GM23338 (cell line): Measurements from ENCODE around the gene LRP1B. TPM values are rescaled to one million over a fixed set of nuclear protein-coding genes. Genes with fewer than 3 reads are reported as not detected.

ENCODE experiments used
- ATAC-seq: fragments of 200-7000 bp; cut with Tn5 transposase; 3 replicates; pipeline ENCODE4 v1.9.1; 2020
- DNase-seq: peaks from one replicate; pipeline ENCODE4 v3.0.0-alpha.2; 2015; ENCODE audit warnings: low spot score
- H2AFZ ChIP-seq: fragments of 200-600 bp; sonication (generic); 2 replicates; pipeline ENCODE4 v1.8.0; 2016; ENCODE audit warnings: antibody characterized with exemption, mild to moderate bottlenecking, moderate library complexity
- H3F3A ChIP-seq: fragments of 200-600 bp; sonication (generic); replicated peaks from 2 replicates; pipeline ENCODE4 v1.8.0; 2017; ENCODE audit warnings: antibody characterized with exemption, mixed run types, low read depth
- H3K27ac ChIP-seq: fragments of 200-600 bp; sonication (generic); 2 replicates; pipeline ENCODE4 v1.6.1; 2016; ENCODE audit warnings: low read depth
- H3K27me3 ChIP-seq: fragments of 200-600 bp; sonication (generic); 2 replicates; pipeline ENCODE4 v1.8.0; 2016; ENCODE audit warnings: mild to moderate bottlenecking, mixed run types, moderate library complexity; ENCODE audit not compliant: insufficient read depth
- H3K36me3 ChIP-seq: fragments of 200-600 bp; sonication (generic); 2 replicates; pipeline ENCODE4 v1.8.0; 2016; ENCODE audit warnings: mild to moderate bottlenecking; ENCODE audit not compliant: insufficient read depth
- H3K4me1 ChIP-seq: fragments of 200-600 bp; sonication (generic); 2 replicates; pipeline ENCODE4 v1.8.0; 2016; ENCODE audit warnings: mild to moderate bottlenecking, moderate library complexity; ENCODE audit not compliant: insufficient read depth
- H3K4me2 ChIP-seq: fragments of 200-600 bp; sonication (generic); 2 replicates; pipeline ENCODE4 v1.7.1; 2017; ENCODE audit warnings: mixed run types
- H3K4me3 ChIP-seq: fragments of 200-600 bp; sonication (generic); 2 replicates; pipeline ENCODE4 v1.6.1; 2016; ENCODE audit warnings: mixed run types
- H3K79me2 ChIP-seq: fragments of 200-600 bp; sonication (generic); replicated peaks from 2 replicates; pipeline ENCODE4 v1.8.0; 2017; ENCODE audit warnings: mild to moderate bottlenecking; ENCODE audit not compliant: insufficient read depth
- H3K9me2 ChIP-seq: fragments of 200-600 bp; sonication (generic); 2 replicates; pipeline ENCODE4 v1.8.0; 2017; ENCODE audit not compliant: insufficient read depth
- H4K20me1 ChIP-seq: fragments of 200-600 bp; sonication (generic); replicated peaks from 2 replicates; pipeline ENCODE4 v1.8.0; 2017; ENCODE audit warnings: mild to moderate bottlenecking; ENCODE audit not compliant: insufficient read depth
- H3K27ac Mint-ChIP-seq: 2 replicates; pipeline ENCODE4 v1.8.0; 2020; ENCODE audit warnings: inconsistent platforms, mild to moderate bottlenecking, moderate library complexity, mixed read lengths
- H3K27me3 Mint-ChIP-seq: 3 replicates; pipeline ENCODE4 v1.8.0; 2022; ENCODE audit warnings: low read depth, mild to moderate bottlenecking, moderate library complexity, mixed read lengths, inconsistent platforms; ENCODE audit not compliant: insufficient read depth, poor library complexity
- H3K36me3 Mint-ChIP-seq: 3 replicates; pipeline ENCODE4 v1.8.0; 2021; ENCODE audit warnings: low read depth, mild to moderate bottlenecking, inconsistent platforms, moderate library complexity, mixed read lengths
- H3K4me1 Mint-ChIP-seq: 3 replicates; pipeline ENCODE4 v1.8.0; 2020; ENCODE audit warnings: mild to moderate bottlenecking, inconsistent platforms, mixed read lengths
- H3K4me3 Mint-ChIP-seq: 3 replicates; pipeline ENCODE4 v1.8.0; 2021; ENCODE audit warnings: moderate library complexity, mild to moderate bottlenecking, inconsistent platforms, mixed read lengths
- H3K9me3 Mint-ChIP-seq: 3 replicates; pipeline ENCODE4 v1.8.0; 2020; ENCODE audit warnings: moderate library complexity, mild to moderate bottlenecking, inconsistent platforms, mixed read lengths
- CREB1 ChIP-seq: fragments of 250-450 bp; sonication (Bioruptor Pico); IDR thresholded peaks from 2 replicates; pipeline ENCODE4 v1.5.0; 2020; ENCODE audit warnings: low read depth, mild to moderate bottlenecking, moderate library complexity
- EZH2 ChIP-seq: fragments of 200-600 bp; sonication (generic); IDR thresholded peaks from one replicate; pipeline ENCODE4 v1.8.0; 2017; ENCODE audit warnings: antibody characterized with exemption, mild to moderate bottlenecking, low read depth; ENCODE audit not compliant: unreplicated experiment
- EZH2phosphoT487 ChIP-seq: fragments of 200-600 bp; sonication (generic); IDR thresholded peaks from one replicate; pipeline ENCODE4 v1.8.1; 2018; ENCODE audit warnings: antibody characterized with exemption; ENCODE audit not compliant: unreplicated experiment
- POLR2AphosphoS5 ChIP-seq: IDR thresholded peaks from 2 replicates; pipeline ENCODE4 v1.6.1; 2016; ENCODE audit warnings: antibody characterized with exemption, low read depth
- STAT1 ChIP-seq: IDR thresholded peaks from one replicate; pipeline ENCODE4 v1.6.1; 2016; ENCODE audit warnings: antibody characterized with exemption; ENCODE audit not compliant: unreplicated experiment
- ZNF114 ChIP-seq: fragments of 250-450 bp; sonication (Bioruptor Pico); IDR thresholded peaks from 2 replicates; pipeline ENCODE4 v1.5.0; 2020; ENCODE audit warnings: mild to moderate bottlenecking, moderate library complexity
- ZNF331 ChIP-seq: fragments of 250-450 bp; sonication (Bioruptor Pico); IDR thresholded peaks from 2 replicates; pipeline ENCODE4 v1.5.0; 2020; ENCODE audit warnings: low read depth, mild to moderate bottlenecking, moderate library complexity
- polyA plus RNA-seq: library from polyadenylated mRNA; unstranded; fragments of >200 nt; fragmentation: Nextera tagmentation; extraction: Ambion mirVana; gene quantifications from 2 replicates; pipeline ENCODE4 v1.2.1, GENCODE V29; 2016
- total RNA-seq: library from RNA; depleted of rRNA; stranded (reverse); fragments of >200 nt; shearing (Covaris generic); gene quantifications from 2 replicates; pipeline ENCODE4 v1.2.3, GENCODE V29; 2014
- TF ChIP-seq, protein P1 (sequence below): fragments of 250-450 bp; sonication (Bioruptor Pico); IDR thresholded peaks from 2 replicates; pipeline ENCODE4 v1.5.0; 2020; ENCODE audit warnings: mild to moderate bottlenecking, moderate library complexity
- TF ChIP-seq, protein P2 (sequence below): IDR thresholded peaks from 2 replicates; pipeline ENCODE4 v1.6.1; 2016; ENCODE audit warnings: antibody characterized with exemption

The LRP1B gene
- total and polyA plus RNA-seq, 2 experiments from 2014 or later: 0.15 to 0.97 TPM

DNA sequence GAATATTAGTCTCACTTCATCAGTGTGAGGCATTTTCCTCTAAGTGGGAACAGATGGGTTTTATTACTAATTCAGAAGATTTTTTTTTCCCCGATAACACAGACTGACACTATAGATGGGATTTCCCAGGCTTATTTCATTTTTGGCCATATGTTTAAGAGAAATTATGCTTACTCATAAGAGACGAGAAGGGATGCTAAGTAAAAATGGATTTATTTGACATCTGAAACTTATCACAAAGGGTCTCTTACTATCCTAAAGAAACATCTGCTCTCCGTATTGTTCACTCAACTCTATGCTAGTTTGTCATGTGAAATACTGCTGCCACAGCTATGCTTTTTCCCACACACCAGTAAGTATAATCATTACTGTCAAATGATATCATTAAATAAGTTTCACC lies 1476.3 kb downstream of the LRP1B start:
- no peak overlapping the region for H3K4me2 ChIP-seq
- no peaks in the 10 kb centered on the region for H3K36me3 ChIP-seq
- no peak overlapping the region for H3K4me3 Mint-ChIP-seq
- peaks cover 4% of the 10 kb centered on the region; the same call in 2 of the 3 replicates for H3K4me1 Mint-ChIP-seq
- TF ChIP-seq EZH2 (no peak), EZH2phosphoT487 (no peak), ZNF114 (CRISPR knock-in tag) (no peak), ZNF331 (no peak), POLR2AphosphoS5 (no peak), CREB1 (CRISPR knock-in tag) (no peak), STAT1 (no peak)
- TF ChIP-seq, protein P1, sequence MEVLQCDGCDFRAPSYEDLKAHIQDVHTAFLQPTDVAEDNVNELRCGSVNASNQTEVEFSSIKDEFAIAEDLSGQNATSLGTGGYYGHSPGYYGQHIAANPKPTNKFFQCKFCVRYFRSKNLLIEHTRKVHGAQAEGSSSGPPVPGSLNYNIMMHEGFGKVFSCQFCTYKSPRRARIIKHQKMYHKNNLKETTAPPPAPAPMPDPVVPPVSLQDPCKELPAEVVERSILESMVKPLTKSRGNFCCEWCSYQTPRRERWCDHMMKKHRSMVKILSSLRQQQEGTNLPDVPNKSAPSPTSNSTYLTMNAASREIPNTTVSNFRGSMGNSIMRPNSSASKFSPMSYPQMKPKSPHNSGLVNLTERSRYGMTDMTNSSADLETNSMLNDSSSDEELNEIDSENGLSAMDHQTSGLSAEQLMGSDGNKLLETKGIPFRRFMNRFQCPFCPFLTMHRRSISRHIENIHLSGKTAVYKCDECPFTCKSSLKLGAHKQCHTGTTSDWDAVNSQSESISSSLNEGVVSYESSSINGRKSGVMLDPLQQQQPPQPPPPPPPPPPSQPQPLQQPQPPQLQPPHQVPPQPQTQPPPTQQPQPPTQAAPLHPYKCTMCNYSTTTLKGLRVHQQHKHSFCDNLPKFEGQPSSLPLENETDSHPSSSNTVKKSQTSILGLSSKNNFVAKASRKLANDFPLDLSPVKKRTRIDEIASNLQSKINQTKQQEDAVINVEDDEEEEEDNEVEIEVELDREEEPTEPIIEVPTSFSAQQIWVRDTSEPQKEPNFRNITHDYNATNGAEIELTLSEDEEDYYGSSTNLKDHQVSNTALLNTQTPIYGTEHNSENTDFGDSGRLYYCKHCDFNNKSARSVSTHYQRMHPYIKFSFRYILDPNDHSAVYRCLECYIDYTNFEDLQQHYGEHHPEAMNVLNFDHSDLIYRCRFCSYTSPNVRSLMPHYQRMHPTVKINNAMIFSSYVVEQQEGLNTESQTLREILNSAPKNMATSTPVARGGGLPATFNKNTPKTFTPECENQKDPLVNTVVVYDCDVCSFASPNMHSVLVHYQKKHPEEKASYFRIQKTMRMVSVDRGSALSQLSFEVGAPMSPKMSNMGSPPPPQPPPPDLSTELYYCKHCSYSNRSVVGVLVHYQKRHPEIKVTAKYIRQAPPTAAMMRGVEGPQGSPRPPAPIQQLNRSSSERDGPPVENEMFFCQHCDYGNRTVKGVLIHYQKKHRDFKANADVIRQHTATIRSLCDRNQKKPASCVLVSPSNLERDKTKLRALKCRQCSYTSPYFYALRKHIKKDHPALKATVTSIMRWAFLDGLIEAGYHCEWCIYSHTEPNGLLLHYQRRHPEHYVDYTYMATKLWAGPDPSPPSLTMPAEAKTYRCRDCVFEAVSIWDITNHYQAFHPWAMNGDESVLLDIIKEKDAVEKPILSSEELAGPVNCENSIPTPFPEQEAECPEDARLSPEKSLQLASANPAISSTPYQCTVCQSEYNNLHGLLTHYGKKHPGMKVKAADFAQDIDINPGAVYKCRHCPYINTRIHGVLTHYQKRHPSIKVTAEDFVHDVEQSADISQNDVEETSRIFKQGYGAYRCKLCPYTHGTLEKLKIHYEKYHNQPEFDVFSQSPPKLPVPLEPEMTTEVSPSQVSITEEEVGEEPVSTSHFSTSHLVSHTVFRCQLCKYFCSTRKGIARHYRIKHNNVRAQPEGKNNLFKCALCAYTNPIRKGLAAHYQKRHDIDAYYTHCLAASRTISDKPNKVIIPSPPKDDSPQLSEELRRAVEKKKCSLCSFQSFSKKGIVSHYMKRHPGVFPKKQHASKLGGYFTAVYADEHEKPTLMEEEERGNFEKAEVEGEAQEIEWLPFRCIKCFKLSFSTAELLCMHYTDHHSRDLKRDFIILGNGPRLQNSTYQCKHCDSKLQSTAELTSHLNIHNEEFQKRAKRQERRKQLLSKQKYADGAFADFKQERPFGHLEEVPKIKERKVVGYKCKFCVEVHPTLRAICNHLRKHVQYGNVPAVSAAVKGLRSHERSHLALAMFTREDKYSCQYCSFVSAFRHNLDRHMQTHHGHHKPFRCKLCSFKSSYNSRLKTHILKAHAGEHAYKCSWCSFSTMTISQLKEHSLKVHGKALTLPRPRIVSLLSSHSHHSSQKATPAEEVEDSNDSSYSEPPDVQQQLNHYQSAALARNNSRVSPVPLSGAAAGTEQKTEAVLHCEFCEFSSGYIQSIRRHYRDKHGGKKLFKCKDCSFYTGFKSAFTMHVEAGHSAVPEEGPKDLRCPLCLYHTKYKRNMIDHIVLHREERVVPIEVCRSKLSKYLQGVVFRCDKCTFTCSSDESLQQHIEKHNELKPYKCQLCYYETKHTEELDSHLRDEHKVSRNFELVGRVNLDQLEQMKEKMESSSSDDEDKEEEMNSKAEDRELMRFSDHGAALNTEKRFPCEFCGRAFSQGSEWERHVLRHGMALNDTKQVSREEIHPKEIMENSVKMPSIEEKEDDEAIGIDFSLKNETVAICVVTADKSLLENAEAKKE (CRISPR knock-in tag): no peak
- TF ChIP-seq, protein P2, sequence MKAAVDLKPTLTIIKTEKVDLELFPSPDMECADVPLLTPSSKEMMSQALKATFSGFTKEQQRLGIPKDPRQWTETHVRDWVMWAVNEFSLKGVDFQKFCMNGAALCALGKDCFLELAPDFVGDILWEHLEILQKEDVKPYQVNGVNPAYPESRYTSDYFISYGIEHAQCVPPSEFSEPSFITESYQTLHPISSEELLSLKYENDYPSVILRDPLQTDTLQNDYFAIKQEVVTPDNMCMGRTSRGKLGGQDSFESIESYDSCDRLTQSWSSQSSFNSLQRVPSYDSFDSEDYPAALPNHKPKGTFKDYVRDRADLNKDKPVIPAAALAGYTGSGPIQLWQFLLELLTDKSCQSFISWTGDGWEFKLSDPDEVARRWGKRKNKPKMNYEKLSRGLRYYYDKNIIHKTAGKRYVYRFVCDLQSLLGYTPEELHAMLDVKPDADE: no peak
- no peaks in the 10 kb centered on the region for H3K27me3 ChIP-seq
- H3K9me3 Mint-ChIP-seq: no peaks in the 10 kb centered on the region
- DNase-seq: no peak
- no peaks in the 10 kb centered on the region for H3F3A ChIP-seq
- no peaks in the 10 kb centered on the region for H3K4me1 ChIP-seq
- H3K4me3 ChIP-seq: no peak overlapping the region
- H3K36me3 Mint-ChIP-seq: no peaks in the 10 kb centered on the region
- H3K79me2 ChIP-seq: no peaks in the 10 kb centered on the region
- no peaks in the 10 kb centered on the region for H4K20me1 ChIP-seq
- ATAC-seq: no peak
- no peaks in the 10 kb centered on the region for H3K9me2 ChIP-seq
- no peak overlapping the region for H3K27ac Mint-ChIP-seq
- H3K27me3 Mint-ChIP-seq: no peaks in the 10 kb centered on the region
- no peak overlapping the region for H2AFZ ChIP-seq
- no peak overlapping the region for H3K27ac ChIP-seq
